ENCODE results near the gene ZNF628.

ZNF628 gene

DNA sequence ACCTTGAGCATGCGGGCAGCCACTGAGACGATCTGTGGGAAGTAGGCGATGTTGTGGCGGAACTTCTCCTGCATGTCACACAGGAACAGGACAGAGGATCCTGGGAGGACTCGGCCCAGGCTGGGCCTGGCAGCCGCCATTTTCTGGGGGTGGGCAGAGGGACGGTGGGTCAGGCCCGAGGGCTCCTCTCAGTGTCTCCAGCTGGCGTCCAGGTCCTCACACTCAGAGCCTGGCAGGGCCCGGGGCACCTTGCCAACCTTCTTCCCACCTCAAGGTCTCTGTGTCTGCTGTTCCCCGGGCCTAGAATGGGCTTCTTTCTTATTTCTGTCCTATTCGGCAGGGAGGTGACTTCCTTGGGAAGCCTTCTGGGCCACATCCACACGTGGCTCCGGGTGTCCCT is 20.1 kb upstream of the ZNF628 start:
- DNase-seq (no peak), ATAC-seq (ENCODE audit: insufficient read depth, low read depth) (no peak)
- peaks cover 12% of the 10 kb centered on the region; the same call in 1 of the 2 replicates for H3K36me3 ChIP-seq (ENCODE audit: insufficient read depth, low read length)
- no peak overlapping the region for H3K9ac ChIP-seq (ENCODE audit: low read depth, low read length)
- peaks cover 10% of the 10 kb centered on the region for H3K27me3 ChIP-seq (ENCODE audit: insufficient read depth, low read length, poor library complexity)
- no peak overlapping the region for H2AFZ ChIP-seq (ENCODE audit: low read depth, low read length)
- peaks cover 32% of the 10 kb centered on the region for H3K79me2 ChIP-seq (ENCODE audit: insufficient read depth, low read length)
- no peak overlapping the region for H3K4me2 ChIP-seq (ENCODE audit: insufficient read depth, low read length)
- no peaks in the 10 kb centered on the region for H3K9me3 ChIP-seq (ENCODE audit: insufficient read depth, low read length, severe bottlenecking)
- H3K4me3 ChIP-seq (ENCODE audit: low read depth in 1 of 2, low read length in 2 of 2): no peak overlapping the region
- H3K4me1 ChIP-seq (ENCODE audit: insufficient read depth, low read length): peaks cover 35% of the 10 kb centered on the region
- H4K20me1 ChIP-seq (ENCODE audit: insufficient read depth, low read length): peaks cover 14% of the 10 kb centered on the region
- TF ChIP-seq EZH2 (IDR thresholded peaks at IDR 0.05; ENCODE audit: borderline replicate concordance, low read depth, low read length, severe bottlenecking): no peak
- TF ChIP-seq, protein P1, sequence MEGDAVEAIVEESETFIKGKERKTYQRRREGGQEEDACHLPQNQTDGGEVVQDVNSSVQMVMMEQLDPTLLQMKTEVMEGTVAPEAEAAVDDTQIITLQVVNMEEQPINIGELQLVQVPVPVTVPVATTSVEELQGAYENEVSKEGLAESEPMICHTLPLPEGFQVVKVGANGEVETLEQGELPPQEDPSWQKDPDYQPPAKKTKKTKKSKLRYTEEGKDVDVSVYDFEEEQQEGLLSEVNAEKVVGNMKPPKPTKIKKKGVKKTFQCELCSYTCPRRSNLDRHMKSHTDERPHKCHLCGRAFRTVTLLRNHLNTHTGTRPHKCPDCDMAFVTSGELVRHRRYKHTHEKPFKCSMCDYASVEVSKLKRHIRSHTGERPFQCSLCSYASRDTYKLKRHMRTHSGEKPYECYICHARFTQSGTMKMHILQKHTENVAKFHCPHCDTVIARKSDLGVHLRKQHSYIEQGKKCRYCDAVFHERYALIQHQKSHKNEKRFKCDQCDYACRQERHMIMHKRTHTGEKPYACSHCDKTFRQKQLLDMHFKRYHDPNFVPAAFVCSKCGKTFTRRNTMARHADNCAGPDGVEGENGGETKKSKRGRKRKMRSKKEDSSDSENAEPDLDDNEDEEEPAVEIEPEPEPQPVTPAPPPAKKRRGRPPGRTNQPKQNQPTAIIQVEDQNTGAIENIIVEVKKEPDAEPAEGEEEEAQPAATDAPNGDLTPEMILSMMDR (IDR thresholded peaks at IDR 0.05; ENCODE audit: borderline replicate concordance, extremely low read depth, low read length, poor library complexity, severe bottlenecking): no peak
- no peak overlapping the region for H3K27ac ChIP-seq (ENCODE audit: low read length)

DNA sequence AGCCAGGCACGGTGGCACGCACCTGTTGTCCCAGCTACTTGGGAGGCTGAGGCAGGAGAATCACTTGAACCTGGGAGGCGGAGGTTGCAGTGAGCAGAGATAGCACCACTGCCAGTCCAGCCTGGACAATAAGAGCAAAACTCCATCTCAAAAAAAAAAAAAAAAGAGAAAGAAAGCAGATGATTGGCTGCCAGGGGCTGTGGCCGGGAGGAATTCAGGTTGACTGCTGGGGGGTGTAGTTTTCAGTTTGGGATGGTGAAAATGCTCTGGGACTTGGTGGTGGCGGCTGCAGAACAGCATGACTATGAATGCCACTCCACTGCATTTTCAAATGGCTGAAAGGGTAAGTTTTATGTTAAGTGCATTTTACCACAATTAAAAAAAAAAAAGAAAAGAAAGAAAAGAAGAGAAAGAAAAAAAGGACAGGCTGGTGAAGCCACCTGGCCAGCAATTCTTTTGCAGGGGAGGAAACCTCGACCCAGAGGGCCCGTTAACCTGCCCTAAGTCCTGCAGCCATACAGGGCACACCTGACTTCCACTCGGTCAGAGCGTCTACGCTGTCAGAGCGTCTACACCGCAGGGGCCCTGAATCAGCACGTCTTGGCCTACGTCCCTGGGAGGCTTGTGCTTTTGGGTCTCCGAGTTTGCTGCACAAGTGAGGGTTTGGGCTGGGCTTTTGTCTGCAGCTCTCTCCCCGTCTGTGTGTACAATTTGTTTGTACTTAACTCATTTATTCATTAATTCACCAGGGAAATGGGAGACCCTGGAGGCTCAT is 18.5 kb upstream of the ZNF628 start:
- TF ChIP-seq EZH2 (IDR thresholded peaks at IDR 0.05; ENCODE audit: borderline replicate concordance, low read depth, low read length, severe bottlenecking): no peak
- TF ChIP-seq, protein P1 (IDR thresholded peaks at IDR 0.05; ENCODE audit: borderline replicate concordance, extremely low read depth, low read length, poor library complexity, severe bottlenecking): no peak
- peaks cover 14% of the 10 kb centered on the region; the same call in 1 of the 2 replicates for H4K20me1 ChIP-seq (ENCODE audit: insufficient read depth, low read length)
- ATAC-seq (ENCODE audit: insufficient read depth, low read depth): no peak
- no peak overlapping the region for H3K4me2 ChIP-seq (ENCODE audit: insufficient read depth, low read length)
- no peak overlapping the region for H2AFZ ChIP-seq (ENCODE audit: low read depth, low read length)
- H3K36me3 ChIP-seq (ENCODE audit: insufficient read depth, low read length): peaks cover 12% of the 10 kb centered on the region; the same call in 1 of the 2 replicates
- H3K9ac ChIP-seq (ENCODE audit: low read depth, low read length): no peak overlapping the region
- no peak for DNase-seq
- peaks cover 33% of the 10 kb centered on the region for H3K79me2 ChIP-seq (ENCODE audit: insufficient read depth, low read length)
- H3K4me1 ChIP-seq (ENCODE audit: insufficient read depth, low read length): peaks cover 35% of the 10 kb centered on the region
- H3K27me3 ChIP-seq (ENCODE audit: insufficient read depth, low read length, poor library complexity): no peaks in the 10 kb centered on the region
- H3K27ac ChIP-seq (ENCODE audit: low read length): no peak overlapping the region
- no peaks in the 10 kb centered on the region for H3K9me3 ChIP-seq (ENCODE audit: insufficient read depth, low read length, severe bottlenecking)
- H3K4me3 ChIP-seq (ENCODE audit: low read depth in 1 of 2, low read length in 2 of 2): no peak overlapping the region

- H3K4me3 ChIP-seq (ENCODE audit: low read depth in 1 of 2, low read length in 2 of 2): no peak overlapping the region
- DNase-seq (no peak), ATAC-seq (ENCODE audit: insufficient read depth, low read depth) (no peak)
- H4K20me1 ChIP-seq (ENCODE audit: insufficient read depth, low read length): peaks cover 11% of the 10 kb centered on the region; the same call in 1 of the 2 replicates
- peaks cover 34% of the 10 kb centered on the region for H3K4me1 ChIP-seq (ENCODE audit: insufficient read depth, low read length)
- TF ChIP-seq EZH2 (IDR thresholded peaks at IDR 0.05; ENCODE audit: borderline replicate concordance, low read depth, low read length, severe bottlenecking): no peak
- TF ChIP-seq, protein P1 (IDR thresholded peaks at IDR 0.05; ENCODE audit: borderline replicate concordance, extremely low read depth, low read length, poor library complexity, severe bottlenecking): no peak
- no peak overlapping the region for H2AFZ ChIP-seq (ENCODE audit: low read depth, low read length)
- H3K9ac ChIP-seq (ENCODE audit: low read depth, low read length): peak overlapping the region; percentile 98; the same call in 1 of the 2 replicates
- no peaks in the 10 kb centered on the region for H3K9me3 ChIP-seq (ENCODE audit: insufficient read depth, low read length, severe bottlenecking)
- peaks cover 8% of the 10 kb centered on the region; the same call in 1 of the 2 replicates for H3K36me3 ChIP-seq (ENCODE audit: insufficient read depth, low read length)
- no peaks in the 10 kb centered on the region for H3K27me3 ChIP-seq (ENCODE audit: insufficient read depth, low read length, poor library complexity)
- H3K4me2 ChIP-seq (ENCODE audit: insufficient read depth, low read length): peak overlapping the region; percentile 92; the same call in 1 of the 2 replicates
- H3K79me2 ChIP-seq (ENCODE audit: insufficient read depth, low read length): peaks cover 33% of the 10 kb centered on the region
- H3K27ac ChIP-seq (ENCODE audit: low read length): no peak overlapping the region
These were observed 16.9 kb upstream of the ZNF628 start for GRCh38 chr19:55459551-55459949.

Measured in DND-41 (cell line).